Lower leg skin (tissue), 3 donors: ENCODE results near the gene MSH3.

Experiments
- CTCF ChIP-seq, 3 donors: fragments of 450-650 bp; IDR thresholded peaks; one replicate each; pipeline ENCODE4 v1.5.1; 2016; ENCODE audit warnings: antibody characterized with exemption in 3 of 3, mild to moderate bottlenecking in 3 of 3, moderate library complexity in 2 of 3
- POLR2A ChIP-seq, 2 donors: fragments of 450-650 bp; IDR thresholded peaks; one replicate each; pipeline ENCODE4 v1.6.1; 2016 to 2017; ENCODE audit warnings: antibody characterized with exemption in 2 of 2, mild to moderate bottlenecking in 1 of 2, moderate library complexity in 1 of 2

DNA sequence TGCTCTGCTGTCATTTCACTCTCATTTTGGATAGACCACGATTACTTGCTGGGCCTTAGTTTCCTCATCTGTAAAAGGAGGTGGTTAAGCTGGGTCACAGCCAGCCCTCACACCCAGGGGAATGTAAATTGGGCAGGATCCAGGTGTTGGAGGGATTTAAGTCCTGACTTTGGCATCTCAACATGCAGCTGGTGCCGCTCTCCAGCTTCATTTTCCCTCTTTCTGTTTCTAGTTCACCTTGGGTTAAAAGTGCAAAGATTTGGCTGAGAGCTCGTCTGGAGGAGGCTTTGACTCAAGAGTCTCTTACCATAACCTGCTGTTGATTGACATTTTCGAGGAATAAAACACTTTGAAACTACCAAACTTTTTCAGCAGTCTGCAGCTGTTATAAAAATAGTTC, 144.6 kb downstream of the MSH3 start:
- TF ChIP-seq CTCF (IDR thresholded peaks at IDR 0.05) (no peak), POLR2A (IDR thresholded peaks at IDR 0.05) (no peak)
